GM23338 (cell line): ENCODE results near the gene RIC8B. TPM values are rescaled to one million over a fixed set of nuclear protein-coding genes. Genes with fewer than 3 reads are reported as not detected.

Experiments used
- ATAC-seq: fragments of 200-7000 bp; cut with Tn5 transposase; 3 replicates; pipeline ENCODE4 v1.9.1; 2020
- DNase-seq: peaks from one replicate; pipeline ENCODE4 v3.0.0-alpha.2; 2015; ENCODE audit warnings: low spot score
- H2AFZ ChIP-seq: fragments of 200-600 bp; sonication (generic); 2 replicates; pipeline ENCODE4 v1.8.0; 2016; ENCODE audit warnings: antibody characterized with exemption, mild to moderate bottlenecking, moderate library complexity
- H3F3A ChIP-seq: fragments of 200-600 bp; sonication (generic); replicated peaks from 2 replicates; pipeline ENCODE4 v1.8.0; 2017; ENCODE audit warnings: antibody characterized with exemption, mixed run types, low read depth
- H3K27ac ChIP-seq: fragments of 200-600 bp; sonication (generic); 2 replicates; pipeline ENCODE4 v1.6.1; 2016; ENCODE audit warnings: low read depth
- H3K27me3 ChIP-seq: fragments of 200-600 bp; sonication (generic); 2 replicates; pipeline ENCODE4 v1.8.0; 2016; ENCODE audit warnings: mild to moderate bottlenecking, mixed run types, moderate library complexity; ENCODE audit not compliant: insufficient read depth
- H3K36me3 ChIP-seq: fragments of 200-600 bp; sonication (generic); 2 replicates; pipeline ENCODE4 v1.8.0; 2016; ENCODE audit warnings: mild to moderate bottlenecking; ENCODE audit not compliant: insufficient read depth
- H3K4me1 ChIP-seq: fragments of 200-600 bp; sonication (generic); 2 replicates; pipeline ENCODE4 v1.8.0; 2016; ENCODE audit warnings: mild to moderate bottlenecking, moderate library complexity; ENCODE audit not compliant: insufficient read depth
- H3K4me2 ChIP-seq: fragments of 200-600 bp; sonication (generic); 2 replicates; pipeline ENCODE4 v1.7.1; 2017; ENCODE audit warnings: mixed run types
- H3K4me3 ChIP-seq: fragments of 200-600 bp; sonication (generic); 2 replicates; pipeline ENCODE4 v1.6.1; 2016; ENCODE audit warnings: mixed run types
- H3K79me2 ChIP-seq: fragments of 200-600 bp; sonication (generic); replicated peaks from 2 replicates; pipeline ENCODE4 v1.8.0; 2017; ENCODE audit warnings: mild to moderate bottlenecking; ENCODE audit not compliant: insufficient read depth
- H3K9me2 ChIP-seq: fragments of 200-600 bp; sonication (generic); 2 replicates; pipeline ENCODE4 v1.8.0; 2017; ENCODE audit not compliant: insufficient read depth
- H4K20me1 ChIP-seq: fragments of 200-600 bp; sonication (generic); replicated peaks from 2 replicates; pipeline ENCODE4 v1.8.0; 2017; ENCODE audit warnings: mild to moderate bottlenecking; ENCODE audit not compliant: insufficient read depth
- H3K27ac Mint-ChIP-seq: 2 replicates; pipeline ENCODE4 v1.8.0; 2020; ENCODE audit warnings: inconsistent platforms, mild to moderate bottlenecking, moderate library complexity, mixed read lengths
- H3K27me3 Mint-ChIP-seq: 3 replicates; pipeline ENCODE4 v1.8.0; 2022; ENCODE audit warnings: low read depth, mild to moderate bottlenecking, moderate library complexity, mixed read lengths, inconsistent platforms; ENCODE audit not compliant: insufficient read depth, poor library complexity
- H3K36me3 Mint-ChIP-seq: 3 replicates; pipeline ENCODE4 v1.8.0; 2021; ENCODE audit warnings: low read depth, mild to moderate bottlenecking, inconsistent platforms, moderate library complexity, mixed read lengths
- H3K4me1 Mint-ChIP-seq: 3 replicates; pipeline ENCODE4 v1.8.0; 2020; ENCODE audit warnings: mild to moderate bottlenecking, inconsistent platforms, mixed read lengths
- H3K4me3 Mint-ChIP-seq: 3 replicates; pipeline ENCODE4 v1.8.0; 2021; ENCODE audit warnings: moderate library complexity, mild to moderate bottlenecking, inconsistent platforms, mixed read lengths
- H3K9me3 Mint-ChIP-seq: 3 replicates; pipeline ENCODE4 v1.8.0; 2020; ENCODE audit warnings: moderate library complexity, mild to moderate bottlenecking, inconsistent platforms, mixed read lengths
- EZH2 ChIP-seq: fragments of 200-600 bp; sonication (generic); IDR thresholded peaks from one replicate; pipeline ENCODE4 v1.8.0; 2017; ENCODE audit warnings: antibody characterized with exemption, mild to moderate bottlenecking, low read depth; ENCODE audit not compliant: unreplicated experiment
- EZH2phosphoT487 ChIP-seq: fragments of 200-600 bp; sonication (generic); IDR thresholded peaks from one replicate; pipeline ENCODE4 v1.8.1; 2018; ENCODE audit warnings: antibody characterized with exemption; ENCODE audit not compliant: unreplicated experiment
- JUNB ChIP-seq: IDR thresholded peaks from one replicate; pipeline ENCODE4 v1.6.1; 2016; ENCODE audit warnings: antibody characterized with exemption; ENCODE audit not compliant: unreplicated experiment
- POLR2AphosphoS5 ChIP-seq: IDR thresholded peaks from 2 replicates; pipeline ENCODE4 v1.6.1; 2016; ENCODE audit warnings: antibody characterized with exemption, low read depth
- ZNF114 ChIP-seq: fragments of 250-450 bp; sonication (Bioruptor Pico); IDR thresholded peaks from 2 replicates; pipeline ENCODE4 v1.5.0; 2020; ENCODE audit warnings: mild to moderate bottlenecking, moderate library complexity
- ZNF331 ChIP-seq: fragments of 250-450 bp; sonication (Bioruptor Pico); IDR thresholded peaks from 2 replicates; pipeline ENCODE4 v1.5.0; 2020; ENCODE audit warnings: low read depth, mild to moderate bottlenecking, moderate library complexity
- polyA plus RNA-seq: library from polyadenylated mRNA; unstranded; fragments of >200 nt; fragmentation: Nextera tagmentation; extraction: Ambion mirVana; gene quantifications from 2 replicates; pipeline ENCODE4 v1.2.1, GENCODE V29; 2016
- total RNA-seq: library from RNA; depleted of rRNA; stranded (reverse); fragments of >200 nt; shearing (Covaris generic); gene quantifications from 2 replicates; pipeline ENCODE4 v1.2.3, GENCODE V29; 2014
- TF ChIP-seq, protein P1 (sequence below), 2 experiments: fragments of 200-600 bp in 1 of 2; sonication (generic) in 1 of 2; conservative IDR thresholded peaks; 2 replicates each; pipeline versions ENCODE4 v1.5.1 to v1.6.1; 2016 to 2017; ENCODE audit warnings: antibody characterized with exemption in 2 of 2, low read depth in 2 of 2, mild to moderate bottlenecking in 2 of 2, moderate library complexity in 1 of 2
- TF ChIP-seq, protein P2 (sequence below): IDR thresholded peaks from 2 replicates; pipeline ENCODE4 v1.6.1; 2016; ENCODE audit warnings: antibody characterized with exemption
- TF ChIP-seq, protein P3 (sequence below): IDR thresholded peaks from one replicate; pipeline ENCODE4 v1.6.1; 2018; ENCODE audit warnings: antibody characterized with exemption; ENCODE audit not compliant: unreplicated experiment
- TF ChIP-seq, protein P4 (sequence below): fragments of 250-450 bp; sonication (Bioruptor Pico); IDR thresholded peaks from 2 replicates; pipeline ENCODE4 v1.5.0; 2020; ENCODE audit warnings: mild to moderate bottlenecking, moderate library complexity

Gene RIC8B
- total and polyA plus RNA-seq, 2 experiments from 2014 or later: 12.3 to 25.5 TPM

DNA sequence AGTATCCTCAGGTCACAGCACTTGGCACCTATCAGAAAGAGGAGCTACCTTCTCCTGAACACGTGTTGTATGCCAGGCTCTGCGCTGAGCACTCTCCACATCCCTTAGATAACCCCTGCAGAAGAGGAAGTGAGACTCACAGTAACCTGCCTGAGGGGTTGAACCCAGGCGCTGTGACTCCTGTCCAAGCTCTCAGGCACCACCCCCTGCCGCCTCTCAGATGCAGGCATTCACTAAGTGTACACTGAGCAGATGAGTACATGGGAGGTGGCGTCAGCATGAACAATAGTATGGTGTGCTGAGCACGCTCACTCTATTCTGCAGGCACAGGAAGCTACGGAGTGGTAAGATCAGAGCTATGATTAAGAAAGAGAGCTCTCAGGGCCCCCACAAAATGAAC is 21.0 kb upstream of the RIC8B start:
- H3K27me3 ChIP-seq: no peaks in the 10 kb centered on the region
- TF ChIP-seq ZNF114 (CRISPR knock-in tag) (no peak), POLR2AphosphoS5 (no peak), EZH2 (no peak), JUNB (no peak), EZH2phosphoT487 (no peak), ZNF331 (no peak)
- TF ChIP-seq, protein P1, sequence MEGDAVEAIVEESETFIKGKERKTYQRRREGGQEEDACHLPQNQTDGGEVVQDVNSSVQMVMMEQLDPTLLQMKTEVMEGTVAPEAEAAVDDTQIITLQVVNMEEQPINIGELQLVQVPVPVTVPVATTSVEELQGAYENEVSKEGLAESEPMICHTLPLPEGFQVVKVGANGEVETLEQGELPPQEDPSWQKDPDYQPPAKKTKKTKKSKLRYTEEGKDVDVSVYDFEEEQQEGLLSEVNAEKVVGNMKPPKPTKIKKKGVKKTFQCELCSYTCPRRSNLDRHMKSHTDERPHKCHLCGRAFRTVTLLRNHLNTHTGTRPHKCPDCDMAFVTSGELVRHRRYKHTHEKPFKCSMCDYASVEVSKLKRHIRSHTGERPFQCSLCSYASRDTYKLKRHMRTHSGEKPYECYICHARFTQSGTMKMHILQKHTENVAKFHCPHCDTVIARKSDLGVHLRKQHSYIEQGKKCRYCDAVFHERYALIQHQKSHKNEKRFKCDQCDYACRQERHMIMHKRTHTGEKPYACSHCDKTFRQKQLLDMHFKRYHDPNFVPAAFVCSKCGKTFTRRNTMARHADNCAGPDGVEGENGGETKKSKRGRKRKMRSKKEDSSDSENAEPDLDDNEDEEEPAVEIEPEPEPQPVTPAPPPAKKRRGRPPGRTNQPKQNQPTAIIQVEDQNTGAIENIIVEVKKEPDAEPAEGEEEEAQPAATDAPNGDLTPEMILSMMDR (conservative IDR thresholded peaks at IDR 0.05; ENCODE audit: low read depth in 2 of 2): no peak
- TF ChIP-seq, protein P2, sequence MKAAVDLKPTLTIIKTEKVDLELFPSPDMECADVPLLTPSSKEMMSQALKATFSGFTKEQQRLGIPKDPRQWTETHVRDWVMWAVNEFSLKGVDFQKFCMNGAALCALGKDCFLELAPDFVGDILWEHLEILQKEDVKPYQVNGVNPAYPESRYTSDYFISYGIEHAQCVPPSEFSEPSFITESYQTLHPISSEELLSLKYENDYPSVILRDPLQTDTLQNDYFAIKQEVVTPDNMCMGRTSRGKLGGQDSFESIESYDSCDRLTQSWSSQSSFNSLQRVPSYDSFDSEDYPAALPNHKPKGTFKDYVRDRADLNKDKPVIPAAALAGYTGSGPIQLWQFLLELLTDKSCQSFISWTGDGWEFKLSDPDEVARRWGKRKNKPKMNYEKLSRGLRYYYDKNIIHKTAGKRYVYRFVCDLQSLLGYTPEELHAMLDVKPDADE: no peak
- TF ChIP-seq, protein P3, sequence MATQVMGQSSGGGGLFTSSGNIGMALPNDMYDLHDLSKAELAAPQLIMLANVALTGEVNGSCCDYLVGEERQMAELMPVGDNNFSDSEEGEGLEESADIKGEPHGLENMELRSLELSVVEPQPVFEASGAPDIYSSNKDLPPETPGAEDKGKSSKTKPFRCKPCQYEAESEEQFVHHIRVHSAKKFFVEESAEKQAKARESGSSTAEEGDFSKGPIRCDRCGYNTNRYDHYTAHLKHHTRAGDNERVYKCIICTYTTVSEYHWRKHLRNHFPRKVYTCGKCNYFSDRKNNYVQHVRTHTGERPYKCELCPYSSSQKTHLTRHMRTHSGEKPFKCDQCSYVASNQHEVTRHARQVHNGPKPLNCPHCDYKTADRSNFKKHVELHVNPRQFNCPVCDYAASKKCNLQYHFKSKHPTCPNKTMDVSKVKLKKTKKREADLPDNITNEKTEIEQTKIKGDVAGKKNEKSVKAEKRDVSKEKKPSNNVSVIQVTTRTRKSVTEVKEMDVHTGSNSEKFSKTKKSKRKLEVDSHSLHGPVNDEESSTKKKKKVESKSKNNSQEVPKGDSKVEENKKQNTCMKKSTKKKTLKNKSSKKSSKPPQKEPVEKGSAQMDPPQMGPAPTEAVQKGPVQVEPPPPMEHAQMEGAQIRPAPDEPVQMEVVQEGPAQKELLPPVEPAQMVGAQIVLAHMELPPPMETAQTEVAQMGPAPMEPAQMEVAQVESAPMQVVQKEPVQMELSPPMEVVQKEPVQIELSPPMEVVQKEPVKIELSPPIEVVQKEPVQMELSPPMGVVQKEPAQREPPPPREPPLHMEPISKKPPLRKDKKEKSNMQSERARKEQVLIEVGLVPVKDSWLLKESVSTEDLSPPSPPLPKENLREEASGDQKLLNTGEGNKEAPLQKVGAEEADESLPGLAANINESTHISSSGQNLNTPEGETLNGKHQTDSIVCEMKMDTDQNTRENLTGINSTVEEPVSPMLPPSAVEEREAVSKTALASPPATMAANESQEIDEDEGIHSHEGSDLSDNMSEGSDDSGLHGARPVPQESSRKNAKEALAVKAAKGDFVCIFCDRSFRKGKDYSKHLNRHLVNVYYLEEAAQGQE: no peak
- TF ChIP-seq, protein P4, sequence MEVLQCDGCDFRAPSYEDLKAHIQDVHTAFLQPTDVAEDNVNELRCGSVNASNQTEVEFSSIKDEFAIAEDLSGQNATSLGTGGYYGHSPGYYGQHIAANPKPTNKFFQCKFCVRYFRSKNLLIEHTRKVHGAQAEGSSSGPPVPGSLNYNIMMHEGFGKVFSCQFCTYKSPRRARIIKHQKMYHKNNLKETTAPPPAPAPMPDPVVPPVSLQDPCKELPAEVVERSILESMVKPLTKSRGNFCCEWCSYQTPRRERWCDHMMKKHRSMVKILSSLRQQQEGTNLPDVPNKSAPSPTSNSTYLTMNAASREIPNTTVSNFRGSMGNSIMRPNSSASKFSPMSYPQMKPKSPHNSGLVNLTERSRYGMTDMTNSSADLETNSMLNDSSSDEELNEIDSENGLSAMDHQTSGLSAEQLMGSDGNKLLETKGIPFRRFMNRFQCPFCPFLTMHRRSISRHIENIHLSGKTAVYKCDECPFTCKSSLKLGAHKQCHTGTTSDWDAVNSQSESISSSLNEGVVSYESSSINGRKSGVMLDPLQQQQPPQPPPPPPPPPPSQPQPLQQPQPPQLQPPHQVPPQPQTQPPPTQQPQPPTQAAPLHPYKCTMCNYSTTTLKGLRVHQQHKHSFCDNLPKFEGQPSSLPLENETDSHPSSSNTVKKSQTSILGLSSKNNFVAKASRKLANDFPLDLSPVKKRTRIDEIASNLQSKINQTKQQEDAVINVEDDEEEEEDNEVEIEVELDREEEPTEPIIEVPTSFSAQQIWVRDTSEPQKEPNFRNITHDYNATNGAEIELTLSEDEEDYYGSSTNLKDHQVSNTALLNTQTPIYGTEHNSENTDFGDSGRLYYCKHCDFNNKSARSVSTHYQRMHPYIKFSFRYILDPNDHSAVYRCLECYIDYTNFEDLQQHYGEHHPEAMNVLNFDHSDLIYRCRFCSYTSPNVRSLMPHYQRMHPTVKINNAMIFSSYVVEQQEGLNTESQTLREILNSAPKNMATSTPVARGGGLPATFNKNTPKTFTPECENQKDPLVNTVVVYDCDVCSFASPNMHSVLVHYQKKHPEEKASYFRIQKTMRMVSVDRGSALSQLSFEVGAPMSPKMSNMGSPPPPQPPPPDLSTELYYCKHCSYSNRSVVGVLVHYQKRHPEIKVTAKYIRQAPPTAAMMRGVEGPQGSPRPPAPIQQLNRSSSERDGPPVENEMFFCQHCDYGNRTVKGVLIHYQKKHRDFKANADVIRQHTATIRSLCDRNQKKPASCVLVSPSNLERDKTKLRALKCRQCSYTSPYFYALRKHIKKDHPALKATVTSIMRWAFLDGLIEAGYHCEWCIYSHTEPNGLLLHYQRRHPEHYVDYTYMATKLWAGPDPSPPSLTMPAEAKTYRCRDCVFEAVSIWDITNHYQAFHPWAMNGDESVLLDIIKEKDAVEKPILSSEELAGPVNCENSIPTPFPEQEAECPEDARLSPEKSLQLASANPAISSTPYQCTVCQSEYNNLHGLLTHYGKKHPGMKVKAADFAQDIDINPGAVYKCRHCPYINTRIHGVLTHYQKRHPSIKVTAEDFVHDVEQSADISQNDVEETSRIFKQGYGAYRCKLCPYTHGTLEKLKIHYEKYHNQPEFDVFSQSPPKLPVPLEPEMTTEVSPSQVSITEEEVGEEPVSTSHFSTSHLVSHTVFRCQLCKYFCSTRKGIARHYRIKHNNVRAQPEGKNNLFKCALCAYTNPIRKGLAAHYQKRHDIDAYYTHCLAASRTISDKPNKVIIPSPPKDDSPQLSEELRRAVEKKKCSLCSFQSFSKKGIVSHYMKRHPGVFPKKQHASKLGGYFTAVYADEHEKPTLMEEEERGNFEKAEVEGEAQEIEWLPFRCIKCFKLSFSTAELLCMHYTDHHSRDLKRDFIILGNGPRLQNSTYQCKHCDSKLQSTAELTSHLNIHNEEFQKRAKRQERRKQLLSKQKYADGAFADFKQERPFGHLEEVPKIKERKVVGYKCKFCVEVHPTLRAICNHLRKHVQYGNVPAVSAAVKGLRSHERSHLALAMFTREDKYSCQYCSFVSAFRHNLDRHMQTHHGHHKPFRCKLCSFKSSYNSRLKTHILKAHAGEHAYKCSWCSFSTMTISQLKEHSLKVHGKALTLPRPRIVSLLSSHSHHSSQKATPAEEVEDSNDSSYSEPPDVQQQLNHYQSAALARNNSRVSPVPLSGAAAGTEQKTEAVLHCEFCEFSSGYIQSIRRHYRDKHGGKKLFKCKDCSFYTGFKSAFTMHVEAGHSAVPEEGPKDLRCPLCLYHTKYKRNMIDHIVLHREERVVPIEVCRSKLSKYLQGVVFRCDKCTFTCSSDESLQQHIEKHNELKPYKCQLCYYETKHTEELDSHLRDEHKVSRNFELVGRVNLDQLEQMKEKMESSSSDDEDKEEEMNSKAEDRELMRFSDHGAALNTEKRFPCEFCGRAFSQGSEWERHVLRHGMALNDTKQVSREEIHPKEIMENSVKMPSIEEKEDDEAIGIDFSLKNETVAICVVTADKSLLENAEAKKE (CRISPR knock-in tag): no peak
- no peaks in the 10 kb centered on the region for H3K79me2 ChIP-seq
- H3K4me3 ChIP-seq: no peak overlapping the region
- no peaks in the 10 kb centered on the region for H4K20me1 ChIP-seq
- H3K9me3 Mint-ChIP-seq: no peaks in the 10 kb centered on the region; the same call in 2 of the 3 replicates
- no peak overlapping the region for H3K27ac Mint-ChIP-seq
- H3K4me1 Mint-ChIP-seq: peaks cover 2% of the 10 kb centered on the region; the same call in 1 of the 3 replicates
- no peak overlapping the region for H3K4me2 ChIP-seq
- H2AFZ ChIP-seq: no peak overlapping the region
- no peak overlapping the region for H3K4me3 Mint-ChIP-seq
- no peaks in the 10 kb centered on the region for H3K4me1 ChIP-seq
- H3K36me3 ChIP-seq: no peaks in the 10 kb centered on the region
- ATAC-seq: no peak
- no peak overlapping the region for H3K27ac ChIP-seq
- H3K9me2 ChIP-seq: no peaks in the 10 kb centered on the region
- H3K27me3 Mint-ChIP-seq: peaks cover under 1% of the 10 kb centered on the region
- no peaks in the 10 kb centered on the region for H3F3A ChIP-seq
- H3K36me3 Mint-ChIP-seq: no peaks in the 10 kb centered on the region
- DNase-seq: no peak
